ENCODE measurements around the gene HCRT.
"Not testable (repeated sequence)": the region's sequence is repeated elsewhere in the genome, so short reads cannot be mapped to it uniquely, and the experiment has no call there.

The HCRT gene

GRCh38 chr17:42197564-42198156 lies 12.4 kb upstream of the HCRT start:
- DNase-seq (ENCODE audit: low spot score): no peak

GRCh38 chr17:42193969-42194899 lies 9.0 kb upstream of the HCRT start, which contains the start of gene GHDC:
Gene GHDC, minus strand, starts transcription at chr17:42194494. Its CDS starts 913 bp downstream, at chr17:42193581.
- peak; percentile 88 for DNase-seq (ENCODE audit: low spot score)

GRCh38 chr17:42193216-42193968 lies 8.1 kb upstream of the HCRT start:
- DNase-seq (ENCODE audit: low spot score): no peak

DNA sequence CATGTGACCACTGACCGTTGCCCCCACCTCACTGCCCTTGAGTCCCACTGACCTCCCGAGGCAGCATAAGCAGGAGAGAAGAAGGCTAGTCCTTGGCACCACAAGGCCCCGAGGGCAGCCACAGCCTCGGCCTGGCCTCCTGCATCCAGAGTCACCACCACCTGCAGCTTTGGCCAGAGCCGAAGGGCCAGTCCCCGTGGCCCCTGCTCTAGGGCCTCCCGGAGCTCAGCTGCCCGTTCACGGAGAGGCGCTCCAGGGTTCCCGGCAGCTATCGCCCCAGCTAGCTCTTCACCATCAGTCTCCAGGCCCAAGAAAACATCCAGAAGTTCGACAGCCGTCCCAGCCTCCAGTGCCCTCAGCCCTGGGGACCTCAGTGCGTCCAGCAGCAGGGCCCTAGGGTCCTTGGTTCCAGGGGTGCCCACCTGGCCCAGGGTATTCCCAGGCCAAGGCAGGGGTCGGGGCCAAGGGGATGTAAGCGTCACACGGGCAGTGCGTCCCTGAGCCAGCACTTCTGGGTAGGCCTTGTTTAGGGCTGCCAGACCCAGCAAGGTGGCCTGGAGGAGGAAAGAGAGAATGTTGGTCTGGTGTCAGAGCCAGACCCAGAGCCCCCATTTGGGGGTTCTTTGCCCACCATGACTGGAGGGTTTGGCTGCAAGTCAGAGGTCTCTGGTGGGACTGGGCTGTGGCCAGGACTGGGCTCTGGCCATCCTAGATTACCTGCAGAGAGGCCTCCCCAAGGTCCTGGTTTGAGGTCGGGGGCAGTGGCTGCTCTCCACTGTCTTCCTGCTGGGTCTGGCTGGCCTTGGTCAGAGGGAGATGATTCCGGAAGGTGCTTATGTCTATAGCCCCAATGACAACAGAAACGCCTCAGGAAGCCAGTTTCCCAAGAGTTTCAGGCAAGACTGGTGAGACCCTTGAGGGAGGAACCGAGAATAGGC lies 7.2 kb upstream of the HCRT start:
- DNase-seq (ENCODE audit: low spot score): no peak

DNA sequence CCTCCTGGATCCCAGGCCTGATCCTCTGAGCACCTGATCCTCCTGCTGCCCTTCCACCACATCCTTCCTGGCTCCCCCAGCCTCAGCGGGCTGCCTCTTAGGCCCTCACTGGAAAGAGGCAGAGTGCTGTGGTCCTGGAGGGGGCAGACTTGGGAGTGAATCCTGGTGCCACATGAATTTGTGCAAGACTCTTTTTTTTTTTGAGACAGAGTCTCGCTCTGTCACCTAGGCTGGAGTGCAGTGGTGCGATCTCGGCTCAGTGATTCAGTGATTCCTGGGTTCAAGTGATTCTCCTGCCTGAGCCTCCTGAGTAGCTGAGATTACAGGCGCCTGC lies 6.0 kb upstream of the HCRT start:
- DNase-seq (ENCODE audit: low spot score): no peak

DNA sequence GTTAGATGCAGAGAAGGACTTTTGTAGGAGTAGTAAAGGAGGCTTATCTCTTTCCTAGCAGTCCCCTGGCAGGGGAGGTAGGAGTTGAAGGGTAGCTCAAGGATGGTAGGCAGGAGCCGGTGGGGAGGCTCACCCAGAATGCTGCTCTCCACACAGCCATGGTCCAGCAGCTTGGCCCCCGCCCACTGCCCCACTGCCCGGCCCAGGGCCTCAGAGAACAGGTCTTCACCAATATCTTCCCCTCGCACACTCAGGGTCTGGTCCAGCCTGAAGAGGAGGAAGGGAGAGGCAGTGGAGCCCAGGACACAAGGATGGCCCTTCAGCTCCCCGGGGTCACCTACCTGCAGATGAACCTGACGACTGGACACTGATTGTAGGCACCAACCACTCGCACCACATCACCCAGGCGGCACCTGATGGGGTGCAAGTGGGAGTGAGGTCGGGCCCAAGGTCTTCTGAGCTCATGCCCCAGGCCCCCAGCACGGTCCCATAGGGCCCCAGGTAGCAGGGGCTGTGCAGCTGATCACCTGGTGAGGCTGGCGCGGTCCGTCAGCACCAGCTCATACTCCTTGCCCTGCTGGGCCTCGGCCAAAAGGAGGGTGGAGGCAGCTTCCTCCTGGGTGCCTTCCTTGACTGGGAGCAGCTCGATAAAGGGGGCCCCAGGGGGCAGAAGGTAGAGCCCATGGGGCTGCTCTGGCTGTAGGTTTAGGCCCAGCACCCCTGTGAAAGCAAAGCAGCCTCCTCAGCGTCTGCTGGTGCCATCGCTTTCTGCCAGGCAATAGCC lies 5.4 kb upstream of the HCRT start:
- no peak for DNase-seq (ENCODE audit: low spot score)

- no peak for DNase-seq (ENCODE audit: low spot score)
These were observed 4.4 kb upstream of the HCRT start for GRCh38 chr17:42189651-42189965.

DNA sequence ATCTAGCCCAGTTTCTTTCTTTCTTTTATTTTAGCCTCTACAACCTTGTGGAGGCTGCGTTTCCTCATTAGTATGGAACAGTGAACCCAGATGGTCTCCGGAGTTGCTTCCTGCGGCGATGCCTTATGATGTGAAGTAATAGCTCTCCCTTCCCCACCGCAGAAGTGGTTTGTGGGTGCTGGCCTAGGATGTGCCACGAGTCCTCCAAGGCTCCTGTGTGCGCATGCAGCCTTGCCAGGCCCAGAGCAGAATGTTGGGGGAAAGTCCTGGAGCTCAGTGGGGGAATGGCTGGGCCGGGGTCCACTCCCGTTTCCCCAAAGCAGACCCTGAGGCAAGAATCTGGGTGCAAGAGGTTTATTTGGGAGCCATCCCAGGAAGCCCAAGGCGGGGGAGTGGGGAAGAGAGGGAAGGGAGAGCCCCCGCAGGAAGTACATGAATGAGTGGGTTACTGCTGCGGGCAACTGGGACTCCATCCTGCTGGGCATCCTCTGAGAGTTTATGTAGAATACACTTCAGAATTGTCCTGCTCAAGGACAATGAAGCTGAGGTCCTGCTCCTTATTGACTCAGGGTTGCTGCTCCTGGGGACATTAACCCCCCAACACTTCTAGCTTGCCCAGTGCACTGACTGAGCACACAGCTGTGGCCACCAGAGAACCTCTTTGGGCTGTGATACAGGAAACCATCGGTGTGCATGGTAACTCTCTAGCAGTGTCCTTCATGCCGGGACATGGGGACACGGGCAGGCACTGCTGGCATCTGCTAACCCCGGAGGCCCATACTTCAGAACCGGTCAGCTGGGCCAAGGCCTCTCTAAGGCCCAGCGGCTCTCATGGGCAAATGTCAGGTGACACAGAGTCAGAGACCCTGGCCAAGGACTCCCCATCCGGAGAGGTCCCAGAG lies 3.7 kb upstream of the HCRT start:
- DNase-seq (ENCODE audit: low spot score): no peak

GRCh38 chr17:42187833-42188232 lies 2.6 kb upstream of the HCRT start:
- DNase-seq (ENCODE audit: low spot score): no peak

- not testable (repeated sequence) for DNase-seq (ENCODE audit: low spot score)
These were observed 939 bp upstream of the HCRT start for GRCh38 chr17:42186191-42186590.

DNA sequence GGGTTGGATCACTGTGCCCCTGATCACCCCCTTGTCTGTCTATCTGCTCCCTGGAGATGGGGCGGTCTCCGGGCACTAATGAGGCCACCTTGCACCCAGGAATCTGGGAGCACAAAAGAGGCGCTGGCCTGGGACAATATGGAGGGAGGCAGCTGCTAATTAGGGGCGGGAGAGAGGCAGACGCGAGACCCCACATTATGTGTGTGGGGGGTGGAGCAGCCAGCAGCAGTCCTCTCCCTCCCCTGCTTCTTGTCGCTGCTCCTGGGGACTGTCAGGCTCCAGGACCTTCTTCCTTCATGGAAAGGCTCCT lies 324 bp upstream of the HCRT start:
- no peak for DNase-seq (ENCODE audit: low spot score)

DNA sequence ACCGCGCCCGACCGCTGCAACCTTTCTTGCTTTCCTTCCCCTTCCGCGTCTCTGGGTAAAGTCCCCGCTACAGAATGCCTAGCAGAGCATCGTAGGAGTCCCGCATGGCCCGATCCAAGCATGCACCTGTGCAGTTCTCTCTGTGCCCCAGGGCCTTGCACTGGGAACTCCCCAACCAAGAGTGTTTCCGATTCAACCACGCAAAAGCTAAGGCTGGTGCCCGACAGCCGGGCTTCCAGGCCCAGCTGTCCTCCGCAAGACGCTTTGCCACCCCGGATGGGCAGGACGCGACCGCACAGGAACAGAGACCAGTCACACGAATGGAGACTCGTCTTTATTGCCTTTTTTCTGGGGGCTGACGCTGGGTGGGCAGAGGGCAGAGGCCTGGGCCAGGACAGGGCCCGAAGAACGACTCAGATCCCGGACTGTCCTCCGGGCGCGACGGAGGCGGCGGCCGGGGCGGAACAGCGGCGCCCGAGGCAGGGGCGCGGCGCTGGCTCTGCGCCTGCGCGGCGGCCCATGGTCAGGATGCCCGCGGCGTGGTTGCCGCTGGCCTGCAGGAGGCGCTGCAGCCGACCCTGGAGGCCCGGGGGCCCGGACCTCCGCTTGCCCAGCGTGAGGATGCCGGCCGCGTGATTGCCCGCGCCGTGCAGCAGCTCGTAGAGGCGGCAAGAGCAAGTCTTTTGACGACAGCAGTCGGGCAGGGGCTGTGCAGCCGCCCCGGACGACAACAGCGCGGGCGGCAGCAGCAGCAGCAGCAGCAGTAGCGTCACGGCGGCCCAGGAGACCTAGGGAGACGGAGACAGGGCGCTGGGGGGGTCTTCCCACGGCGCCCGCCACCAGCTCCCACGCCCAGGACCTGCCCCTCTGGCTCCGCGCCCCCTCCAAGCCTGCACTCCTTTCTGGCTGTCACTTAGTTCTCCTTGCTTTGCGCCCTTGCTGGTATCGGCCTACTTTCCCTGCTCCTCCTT lies 1.2 kb downstream of the HCRT start:
- DNase-seq (ENCODE audit: low spot score): peak; percentile 83

- DNase-seq (ENCODE audit: low spot score): peak; percentile 60
These were observed 2.1 kb downstream of the HCRT start for GRCh38 chr17:42182927-42183734.

GRCh38 chr17:42181851-42182207 lies 3.4 kb downstream of the HCRT start:
- DNase-seq (ENCODE audit: low spot score): no peak

GRCh38 chr17:42180922-42181850 lies 4.1 kb downstream of the HCRT start, which contains the start of gene KCNH4:
Gene KCNH4, minus strand, starts transcription at chr17:42181142. Its CDS starts 197 bp downstream, at chr17:42180945.
- DNase-seq (ENCODE audit: low spot score): peak; percentile 56

DNA sequence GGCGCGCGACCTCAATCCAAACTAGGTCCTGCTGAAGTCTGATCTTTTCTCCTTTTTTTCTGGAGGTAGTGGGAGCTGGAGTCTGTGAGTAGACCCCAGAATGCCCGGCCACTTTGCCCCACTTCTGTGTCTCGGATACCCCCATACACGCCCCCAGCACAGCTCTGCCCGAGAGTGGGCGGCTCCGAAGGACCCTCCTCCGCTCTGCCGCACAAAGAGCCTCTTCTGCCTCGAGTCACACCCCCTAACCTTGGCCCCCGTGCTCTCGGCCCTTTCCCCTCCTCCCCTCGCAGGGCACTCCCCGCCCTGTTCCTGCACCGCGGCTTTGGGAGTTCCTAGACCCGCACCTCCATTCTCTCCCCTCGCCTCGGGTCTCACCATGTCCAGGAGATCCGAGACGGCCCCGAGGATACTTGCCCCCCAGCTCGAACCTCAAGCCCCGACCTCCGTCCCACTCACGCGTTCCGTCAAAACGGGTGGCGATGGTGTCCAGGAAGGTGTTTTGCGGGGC lies 4.8 kb downstream of the HCRT start:
- DNase-seq (ENCODE audit: low spot score): no peak

Data from LoVo (cell line).